MM.1S (cell line): ENCODE measurements around the gene ZNF254.

Experiments
- DNase-seq: peaks from one replicate; pipeline ENCODE4 v3.0.0-alpha.2; 2015
- H2AFZ ChIP-seq: fragments of 300-600 bp; sonication (generic); 2 replicates; pipeline ENCODE4 v1.6.0; 2016; ENCODE audit warnings: antibody characterized with exemption, low read length
- H3F3A ChIP-seq: fragments of 300-600 bp; sonication (generic); 2 replicates; pipeline ENCODE4 v1.6.1; 2016; ENCODE audit warnings: mild to moderate bottlenecking, antibody characterized with exemption, low read length, moderate library complexity, mixed read lengths; ENCODE audit not compliant: insufficient read depth
- H3K27ac ChIP-seq: fragments of 300-600 bp; sonication (generic); 2 replicates; pipeline ENCODE4 v1.5.1; 2016; ENCODE audit warnings: mild to moderate bottlenecking, low read length
- H3K27me3 ChIP-seq: fragments of 300-600 bp; sonication (generic); replicated peaks from 2 replicates; pipeline ENCODE4 v1.6.0; 2016; ENCODE audit warnings: low read length; ENCODE audit not compliant: insufficient read depth
- H3K36me3 ChIP-seq: fragments of 300-600 bp; sonication (generic); replicated peaks from 2 replicates; pipeline ENCODE4 v1.6.1; 2016; ENCODE audit warnings: mild to moderate bottlenecking, low read length, mixed read lengths; ENCODE audit not compliant: insufficient read depth
- H3K4me1 ChIP-seq: fragments of 300-600 bp; sonication (generic); 2 replicates; pipeline ENCODE4 v1.6.1; 2016; ENCODE audit warnings: low read length, mixed read lengths
- H3K4me2 ChIP-seq: fragments of 300-600 bp; sonication (generic); 2 replicates; pipeline ENCODE4 v1.6.0; 2016; ENCODE audit warnings: low read depth, low read length
- H3K4me3 ChIP-seq: fragments of 300-600 bp; sonication (generic); 2 replicates; pipeline ENCODE4 v1.5.1; 2016; ENCODE audit warnings: low read length, mixed read lengths
- H3K79me2 ChIP-seq: fragments of 300-600 bp; sonication (generic); 2 replicates; pipeline ENCODE4 v1.6.1; 2016; ENCODE audit warnings: mixed run types, low read length, mixed read lengths
- H3K9ac ChIP-seq: fragments of 300-600 bp; sonication (generic); 2 replicates; pipeline ENCODE4 v1.6.1; 2016; ENCODE audit warnings: low read length, mixed read lengths
- H3K9me2 ChIP-seq: fragments of 300-600 bp; sonication (generic); replicated peaks from 2 replicates; pipeline ENCODE4 v1.6.1; 2016; ENCODE audit warnings: mild to moderate bottlenecking, low read length, mixed read lengths; ENCODE audit not compliant: insufficient read depth
- H3K9me3 ChIP-seq: fragments of 300-600 bp; sonication (generic); replicated peaks from 2 replicates; pipeline ENCODE4 v1.6.1; 2016; ENCODE audit warnings: mild to moderate bottlenecking, low read length, mixed read lengths; ENCODE audit not compliant: insufficient read depth
- H4K20me1 ChIP-seq: fragments of 300-600 bp; sonication (generic); 2 replicates; pipeline ENCODE4 v1.6.1; 2016; ENCODE audit warnings: mild to moderate bottlenecking, low read length, moderate library complexity, mixed read lengths; ENCODE audit not compliant: insufficient read depth
- CTCF ChIP-seq: fragments of 300-600 bp; sonication (generic); IDR thresholded peaks from 2 replicates; pipeline ENCODE4 v1.5.1; 2016; ENCODE audit warnings: antibody characterized with exemption, low read length, mixed read lengths
- EZH2 ChIP-seq: fragments of 300-600 bp; sonication (generic); optimal IDR thresholded peaks from 2 replicates; pipeline ENCODE3; 2017; ENCODE audit warnings: low read depth, mild to moderate bottlenecking, antibody characterized with exemption, low read length, mixed read lengths
- EZH2phosphoT487 ChIP-seq: fragments of 300-600 bp; sonication (generic); IDR thresholded peaks from 2 replicates; pipeline ENCODE4 v1.6.1; 2018; ENCODE audit warnings: antibody characterized with exemption, low read length

Gene ZNF254

GRCh38 chr19:24166055-24166454 lies 79.1 kb downstream of the ZNF254 start:
- H3K4me1 ChIP-seq = no peaks in the 10 kb centered on the region
- no peaks in the 10 kb centered on the region for H4K20me1 ChIP-seq
- H3K9ac ChIP-seq = no peak overlapping the region
- no peaks in the 10 kb centered on the region for H3K27me3 ChIP-seq
- no peaks in the 10 kb centered on the region for H3K79me2 ChIP-seq
- no peak for DNase-seq
- no peak overlapping the region for H3K27ac ChIP-seq
- no peak overlapping the region for H3K4me2 ChIP-seq
- no peaks in the 10 kb centered on the region for H3K9me3 ChIP-seq
- TF ChIP-seq EZH2phosphoT487 (no peak), EZH2 (no peak), CTCF (no peak)
- H3K36me3 ChIP-seq = no peaks in the 10 kb centered on the region
- no peaks in the 10 kb centered on the region for H3F3A ChIP-seq
- H3K9me2 ChIP-seq = no peaks in the 10 kb centered on the region
- no peak overlapping the region for H2AFZ ChIP-seq
- H3K4me3 ChIP-seq = no peak overlapping the region

- Histone ChIP-seq H2AFZ (no peak overlapping the region), H3K9me2 (no peaks in the 10 kb centered on the region), H3K9me3 (no peaks in the 10 kb centered on the region), H3K9ac (no peak overlapping the region), H3K79me2 (no peaks in the 10 kb centered on the region), H3K4me1 (no peaks in the 10 kb centered on the region), H3K4me3 (no peak overlapping the region), H3K4me2 (no peak overlapping the region), H3K27me3 (no peaks in the 10 kb centered on the region), H4K20me1 (no peaks in the 10 kb centered on the region), H3K36me3 (no peaks in the 10 kb centered on the region), H3K27ac (no peak overlapping the region), H3F3A (no peaks in the 10 kb centered on the region)
- no peak for DNase-seq
- TF ChIP-seq EZH2phosphoT487 (no peak), CTCF (no peak), EZH2 (no peak)
These were observed 86.9 kb downstream of the ZNF254 start for GRCh38 chr19:24173882-24174281.

DNA sequence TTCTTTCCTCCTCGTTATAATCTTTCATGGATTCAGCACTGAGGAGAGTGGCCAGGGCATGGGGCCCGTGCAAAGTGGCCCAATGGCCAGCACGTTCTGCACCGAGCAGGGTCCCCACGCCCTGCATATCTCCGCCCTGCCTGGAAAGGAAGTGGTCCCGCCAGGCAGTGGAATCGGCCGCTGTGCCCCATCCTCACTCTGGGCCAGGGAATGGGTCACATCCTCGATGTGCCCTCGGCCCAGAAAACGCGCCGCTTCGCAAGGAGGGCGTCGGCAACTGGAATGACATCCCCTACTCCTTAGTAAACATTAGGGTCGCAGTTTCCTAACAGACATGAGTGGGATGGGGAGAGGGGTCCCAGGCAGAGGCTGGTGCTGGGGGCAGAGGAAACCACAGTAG lies 90.7 kb downstream of the ZNF254 start:
- Histone ChIP-seq H3K27me3 (no peaks in the 10 kb centered on the region), H3K36me3 (no peaks in the 10 kb centered on the region), H3K9me3 (no peaks in the 10 kb centered on the region), H3K4me3 (no peak overlapping the region), H3K27ac (no peak overlapping the region), H4K20me1 (no peaks in the 10 kb centered on the region), H3K4me2 (no peak overlapping the region), H3K9me2 (no peaks in the 10 kb centered on the region), H3K9ac (no peak overlapping the region), H3F3A (no peaks in the 10 kb centered on the region), H3K79me2 (no peaks in the 10 kb centered on the region), H2AFZ (no peak overlapping the region), H3K4me1 (no peaks in the 10 kb centered on the region)
- DNase-seq = no peak
- no peak for TF ChIP-seq EZH2phosphoT487

GRCh38 chr19:24178207-24178606 lies 91.2 kb downstream of the ZNF254 start:
- Histone ChIP-seq H3K27me3 (no peaks in the 10 kb centered on the region), H3K79me2 (no peaks in the 10 kb centered on the region), H4K20me1 (no peaks in the 10 kb centered on the region), H3K4me3 (no peak overlapping the region), H2AFZ (no peak overlapping the region), H3K36me3 (no peaks in the 10 kb centered on the region), H3K9me3 (no peaks in the 10 kb centered on the region), H3K27ac (no peak overlapping the region), H3K9me2 (no peaks in the 10 kb centered on the region), H3K9ac (no peak overlapping the region), H3F3A (no peaks in the 10 kb centered on the region), H3K4me2 (no peak overlapping the region), H3K4me1 (no peaks in the 10 kb centered on the region)
- TF ChIP-seq EZH2 (no peak), CTCF (no peak), EZH2phosphoT487 (no peak)
- no peak for DNase-seq
